Activated CD8-positive, alpha-beta memory T cell treated with anti-CD3 and anti-CD28 coated beads for 4 hours (primary cell): ENCODE data around the gene FOXP1.

Source experiments
- DNase-seq, 2 donors: peaks; one replicate each; pipeline ENCODE4 v3.0.0-alpha.2; 2020; ENCODE audit warnings: low read depth in 2 of 2

FOXP1 gene

GRCh38 chr3:70919661-70920060 is 663.9 kb downstream of the FOXP1 start:
- no peak for DNase-seq

GRCh38 chr3:70919091-70919490 is 664.4 kb downstream of the FOXP1 start:
- DNase-seq, result no peak

GRCh38 chr3:70916375-70917055 is 667.0 kb downstream of the FOXP1 start:
- no peak for DNase-seq

GRCh38 chr3:70914862-70915261 is 668.7 kb downstream of the FOXP1 start:
- no peak for DNase-seq

GRCh38 chr3:70911719-70912118 is 671.8 kb downstream of the FOXP1 start:
- no peak for DNase-seq

GRCh38 chr3:70905491-70905890 is 678.0 kb downstream of the FOXP1 start:
- DNase-seq, result no peak
